RWPE2 (cell line): Measurements from ENCODE around the gene MCCC1.
"Not testable (repeated sequence)": the region's sequence is repeated elsewhere in the genome, so short reads cannot be mapped to it uniquely, and the experiment has no call there.

Source experiments
- ATAC-seq: fragments of 200-7000 bp; cut with Tn5 transposase; 3 replicates; pipeline ENCODE4 v1.9.1; 2021; ENCODE audit warnings: low read depth
- DNase-seq: peaks from one replicate; pipeline ENCODE4 v3.0.0-alpha.2; 2020; ENCODE audit warnings: low spot score
- H3K27ac ChIP-seq: fragments of 450-650 bp; 2 replicates; pipeline ENCODE4 v1.5.1; 2017; ENCODE audit warnings: mild to moderate bottlenecking; ENCODE audit not compliant: poor library complexity, severe bottlenecking
- H3K27me3 ChIP-seq: fragments of 250-450 bp; sonication (Bioruptor Pico); 2 replicates; pipeline ENCODE4 v1.5.1; 2021; ENCODE audit warnings: mild to moderate bottlenecking, moderate library complexity; ENCODE audit not compliant: insufficient read depth, poor library complexity, severe bottlenecking
- H3K36me3 ChIP-seq: fragments of 250-450 bp; sonication (Bioruptor Pico); 2 replicates; pipeline ENCODE4 v1.5.1; 2020; ENCODE audit warnings: low read depth, mild to moderate bottlenecking, moderate library complexity
- H3K4me1 ChIP-seq: fragments of 250-450 bp; sonication (Bioruptor Pico); 2 replicates; pipeline ENCODE4 v1.5.1; 2021; ENCODE audit warnings: mild to moderate bottlenecking, moderate library complexity; ENCODE audit not compliant: insufficient read depth, poor library complexity, severe bottlenecking
- H3K4me3 ChIP-seq: fragments of 250-450 bp; sonication (Bioruptor Pico); 2 replicates; pipeline ENCODE4 v1.5.1; 2021; ENCODE audit warnings: mild to moderate bottlenecking, moderate library complexity; ENCODE audit not compliant: severe bottlenecking
- H3K9me3 ChIP-seq: fragments of 250-450 bp; sonication (Bioruptor Pico); 2 replicates; pipeline ENCODE4 v1.5.1; 2021; ENCODE audit warnings: mild to moderate bottlenecking, moderate library complexity; ENCODE audit not compliant: severe bottlenecking
- CTCF ChIP-seq: fragments of 450-650 bp; IDR thresholded peaks from one replicate; pipeline ENCODE4 v1.5.1; 2017; ENCODE audit warnings: mild to moderate bottlenecking, moderate library complexity; ENCODE audit not compliant: poor library complexity, severe bottlenecking

The MCCC1 gene

GRCh38 chr3:183116025-183116614 is 16.8 kb upstream of the MCCC1 start:
- no peak for TF ChIP-seq CTCF
- H3K27ac ChIP-seq = no peak overlapping the region
- peak; percentile 45; the same call in 2 of the 3 replicates for ATAC-seq
- no peak overlapping the region for H3K4me3 ChIP-seq
- H3K9me3 ChIP-seq = no peaks in the 10 kb centered on the region
- H3K36me3 ChIP-seq = no peaks in the 10 kb centered on the region
- no peaks in the 10 kb centered on the region for H3K4me1 ChIP-seq
- DNase-seq = no peak
- H3K27me3 ChIP-seq = peaks cover 20% of the 10 kb centered on the region

- DNase-seq (no peak), ATAC-seq (no peak)
- Histone ChIP-seq H3K9me3 (no peaks in the 10 kb centered on the region), H3K4me1 (no peaks in the 10 kb centered on the region), H3K27ac (no peak overlapping the region), H3K36me3 (no peaks in the 10 kb centered on the region), H3K27me3 (peaks cover 20% of the 10 kb centered on the region), H3K4me3 (no peak overlapping the region)
- no peak for TF ChIP-seq CTCF
Observed at GRCh38 chr3:183114384-183115178, 15.3 kb upstream of the MCCC1 start.

GRCh38 chr3:183109847-183110246 is 10.6 kb upstream of the MCCC1 start:
- not testable (repeated sequence) for DNase-seq, H3K4me3 ChIP-seq, H3K27ac ChIP-seq, H3K27me3 ChIP-seq, H3K4me1 ChIP-seq, H3K9me3 ChIP-seq, H3K36me3 ChIP-seq, ATAC-seq

- Histone ChIP-seq H3K9me3 (no peaks in the 10 kb centered on the region), H3K27ac (no peak overlapping the region), H3K36me3 (no peaks in the 10 kb centered on the region), H3K4me1 (no peaks in the 10 kb centered on the region), H3K27me3 (no peaks in the 10 kb centered on the region), H3K4me3 (no peak overlapping the region)
- DNase-seq (no peak), ATAC-seq (no peak)
- TF ChIP-seq CTCF = no peak
Observed at GRCh38 chr3:183108470-183108869, 9.2 kb upstream of the MCCC1 start.

GRCh38 chr3:183108001-183108449 is 8.7 kb upstream of the MCCC1 start:
- Histone ChIP-seq H3K27me3 (no peaks in the 10 kb centered on the region), H3K27ac (no peak overlapping the region), H3K4me3 (no peak overlapping the region), H3K4me1 (no peaks in the 10 kb centered on the region), H3K9me3 (no peaks in the 10 kb centered on the region), H3K36me3 (no peaks in the 10 kb centered on the region)
- TF ChIP-seq CTCF = no peak
- ATAC-seq = no peak; the same call in 2 of the 3 replicates
- DNase-seq = no peak

GRCh38 chr3:183107372-183107771 is 8.1 kb upstream of the MCCC1 start:
- not testable (repeated sequence) for H3K4me1 ChIP-seq, H3K27me3 ChIP-seq, ATAC-seq, DNase-seq, H3K4me3 ChIP-seq, H3K36me3 ChIP-seq, H3K27ac ChIP-seq, H3K9me3 ChIP-seq
